Heart left ventricle (tissue), 16 donors: ENCODE results near the gene BMP8A. TPM values are rescaled to one million over a fixed set of nuclear protein-coding genes. Genes with fewer than 3 reads are reported as not detected.

Source experiments
- ATAC-seq, 4 donors: fragments of 200-7000 bp; cut with Tn5 transposase; one replicate each; pipeline ENCODE4 v1.9.1; 2020 to 2022; ENCODE audit warnings: moderate library complexity in 4 of 4, mild to moderate bottlenecking in 3 of 4, moderate number of reproducible peaks in 1 of 4
- DNase-seq, 5 donors: peaks; one replicate each; pipeline ENCODE4 v3.0.0-alpha.2; 2020
- H3K27ac ChIP-seq, 12 donors: fragments of 200-600 bp; sonication (generic) in 4 of 12; one replicate each; pipeline versions ENCODE4 v1.5.0 to v1.8.0; 2016 to 2022; ENCODE audit warnings: mild to moderate bottlenecking in 2 of 12
- H3K27me3 ChIP-seq, 9 donors: fragments of 200-600 bp; sonication (generic) in 2 of 9; one replicate each; pipeline versions ENCODE4 v1.5.1 to v1.8.0; 2016 to 2022; ENCODE audit warnings: mild to moderate bottlenecking in 3 of 9
- H3K36me3 ChIP-seq, 9 donors: fragments of 200-600 bp; sonication (generic) in 2 of 9; one replicate each; pipeline versions ENCODE4 v1.5.0 to v1.8.0; 2018 to 2022; ENCODE audit warnings: mild to moderate bottlenecking in 2 of 9
- H3K4me1 ChIP-seq, 12 donors: fragments of 200-600 bp; sonication (generic) in 4 of 12; one replicate each; pipeline versions ENCODE4 v1.5.0 to v1.8.0; 2016 to 2022; ENCODE audit warnings: mild to moderate bottlenecking in 3 of 12
- H3K4me3 ChIP-seq, 12 donors: fragments of 200-600 bp; sonication (generic) in 4 of 12; one replicate each; pipeline versions ENCODE4 v1.5.0 to v1.8.0; 2017 to 2022; ENCODE audit warnings: mild to moderate bottlenecking in 9 of 12, moderate library complexity in 4 of 12
- H3K9me3 ChIP-seq, 12 donors: fragments of 200-600 bp; sonication (generic) in 4 of 12; one replicate each; pipeline versions ENCODE4 v1.5.0 to v1.8.0; 2016 to 2022; ENCODE audit warnings: mild to moderate bottlenecking in 1 of 12
- CTCF ChIP-seq, 12 donors: fragments of 200-600 bp; sonication (generic) in 4 of 12; IDR thresholded peaks; one replicate each; pipeline versions ENCODE4 v1.5.0 to v1.8.0; 2018 to 2022; ENCODE audit warnings: antibody characterized with exemption in 12 of 12, mild to moderate bottlenecking in 5 of 12
- POLR2A ChIP-seq, 2 donors: fragments of 450-650 bp; IDR thresholded peaks; one replicate each; pipeline ENCODE4 v1.6.1; 2017; ENCODE audit warnings: antibody characterized with exemption in 2 of 2, mild to moderate bottlenecking in 2 of 2, moderate library complexity in 2 of 2
- WGBS, 4 donors: extraction: QIAGEN DNeasy Blood & Tissue Kit in 2 of 4; methylation state at CpG; one replicate each; pipeline versions ENCODE4 v1.1.5 to v1.1.7; 2013 to 2018; 5-methylcytosine and 5-hydroxymethylcytosine counted together
- intact Hi-C, 10 donors: fragments of 100-400 bp; cut with DNase I; formaldehyde crosslinking; loops; one replicate each; pipeline versions ENCODE4 v1.11.1 to v1.14.2; 2022
- polyA plus RNA-seq, 2 donors: library from polyadenylated mRNA; stranded (reverse); fragments of 200-250 nt; gene quantifications; one replicate each; pipeline ENCODE4 v1.2.3, GENCODE V29; 2013
- total RNA-seq, 9 donors: library from RNA; depleted of rRNA in 2 of 9; stranded (reverse); fragments of >200 nt in 2 of 9; fragmentation: NEBNext Ultra II Directional in 3 of 9; extraction: Animal tissue kit (Norgen Biotek cat#: 25700) in 3 of 9; gene quantifications; one replicate each; pipeline versions ENCODE4 v1.1.0 to v1.2.4, GENCODE V29; 2016 to 2023
- donor health status: ischemic (EF 13 %, LVEDD 7.1; RV severe dilation, severe dysfunction).
- donor health status: healthy with polysubstance abuse.
- donor health status: DM: no; HTN: yes; CAD: no.
- donor health status: DM: no; HTN: no; CAD: no.
- donor health status: ischemic (EF 25% LVEDD 6.9; RV normal size, moderate dysfunction).
- donor health status: ischemic (EF 25% LVEDD 5.7; RV mildly dilated, moderate dysfunction).
- donor health status: healthy.
- donor health status: DM: yes; HTN: yes; CAD: no.
- donor health status: ischemic (EF 35%, LVEDD 5.7; RV mildly dilated, moderate dysfunction).
- donor health status: nonischemic (EF 11% LVEDD 7.7; RV severe dilation, severe dysfunction).
- donor health status: DM: yes; HTN: yes; CAD: no.
- donor health status: PGD.
- donor health status: ischemic (EF 29% LVEDD 5.4; RV normal size, mild dysfunction).
- donor health status: nonischemic (EF 23%, LVEDD 6.1; RV moderate dilation, normal function).

The BMP8A gene
- total and polyA plus RNA-seq, 11 donors = 0.22 to 2.4 (median 0.60) TPM; not detected in 2

- H3K36me3 ChIP-seq = peaks cover 0 to 99% (median 89%) of the 10 kb centered on the region in 9 donors
- ATAC-seq = no peak
- TF ChIP-seq CTCF (IDR thresholded peaks at IDR 0.05) = no peak
- TF ChIP-seq POLR2A (IDR thresholded peaks at IDR 0.05) = no peak
- no peak overlapping the region for H3K4me3 ChIP-seq
- intact Hi-C loops = no loop called here
- no peak overlapping the region for H3K27ac ChIP-seq
- DNase-seq = no peak
- H3K4me1 ChIP-seq = peaks cover 0 to 19% (median 0%) of the 10 kb centered on the region in 12 donors
- no peaks in the 10 kb centered on the region for H3K27me3 ChIP-seq
- H3K9me3 ChIP-seq = no peaks in the 10 kb centered on the region
- WGBS, 4 donors = 62 to 83% (median 80%) methylated on average over 5 of the region's 5 CpGs
These were observed 13.1 kb upstream of the BMP8A start for GRCh38 chr1:39478126-39478915.

- peak in 1 of 4 donors; percentile 35 for ATAC-seq
These were observed 10.1 kb upstream of the BMP8A start for GRCh38 chr1:39481289-39481688.

GRCh38 chr1:39483276-39483675 lies 8.2 kb upstream of the BMP8A start:
- Histone ChIP-seq H3K27ac (no peak overlapping the region), H3K9me3 (no peaks in the 10 kb centered on the region), H3K4me1 (peaks cover 0 to 12% (median 0%) of the 10 kb centered on the region in 12 donors), H3K4me3 (no peak overlapping the region), H3K27me3 (no peaks in the 10 kb centered on the region), H3K36me3 (peaks cover 0 to 100% (median 97%) of the 10 kb centered on the region in 9 donors)
- DNase-seq (no peak), ATAC-seq (no peak)
- WGBS, 4 donors = 47 to 60% (median 55%) methylated on average over 1 of the region's 1 CpG
- no peak for TF ChIP-seq POLR2A (IDR thresholded peaks at IDR 0.05)
- TF ChIP-seq CTCF (IDR thresholded peaks at IDR 0.05) = no peak
- intact Hi-C loops = loop anchor here in 4 of 10 donors (5.0 to 10.0 kb wide), 2 partner anchors 52 to 54 kb away; no protein-coding TSS in a partner anchor

More at GRCh38 chr1:39481289-39481688, 10.1 kb upstream of the BMP8A start:
- TF ChIP-seq CTCF (IDR thresholded peaks at IDR 0.05) (no peak), POLR2A (IDR thresholded peaks at IDR 0.05) (no peak)
- H3K27ac ChIP-seq = no peak overlapping the region
- peaks cover 0 to 99% (median 95%) of the 10 kb centered on the region in 9 donors for H3K36me3 ChIP-seq
- peaks cover 0 to 12% (median 0%) of the 10 kb centered on the region in 12 donors for H3K4me1 ChIP-seq
- intact Hi-C loops = loop anchor here in 4 of 10 donors (5.0 to 10.0 kb wide), 2 partner anchors 54 to 56 kb away; no protein-coding TSS in a partner anchor
- no peaks in the 10 kb centered on the region for H3K27me3 ChIP-seq
- DNase-seq = no peak
- H3K4me3 ChIP-seq = no peak overlapping the region
- no peaks in the 10 kb centered on the region for H3K9me3 ChIP-seq
- 67 to 86% (median 78%) methylated on average over 6 of the region's 6 CpGs for WGBS, 4 donors

- intact Hi-C loops = loop anchor here in 4 of 10 donors (5.0 to 10.0 kb wide), 2 partner anchors 50 to 53 kb away; no protein-coding TSS in a partner anchor
- Histone ChIP-seq H3K9me3 (no peaks in the 10 kb centered on the region), H3K4me3 (no peak overlapping the region), H3K4me1 (peaks cover 0 to 12% (median 0%) of the 10 kb centered on the region in 12 donors), H3K27me3 (no peaks in the 10 kb centered on the region), H3K36me3 (peaks cover 0 to 89% (median 84%) of the 10 kb centered on the region in 9 donors), H3K27ac (peak overlapping the region in 5 of 12 donors; percentile 3 to 60 (median 3))
- 92 to 94% (median 93%) methylated on average over 7 of the region's 7 CpGs for WGBS, 4 donors
- DNase-seq = no peak
- no peak for TF ChIP-seq POLR2A (IDR thresholded peaks at IDR 0.05)
- TF ChIP-seq CTCF (IDR thresholded peaks at IDR 0.05) = no peak
- ATAC-seq = no peak
These were observed 6.9 kb upstream of the BMP8A start for GRCh38 chr1:39484564-39484963.
